ENCODE results near the gene CCNA2.

DNA sequence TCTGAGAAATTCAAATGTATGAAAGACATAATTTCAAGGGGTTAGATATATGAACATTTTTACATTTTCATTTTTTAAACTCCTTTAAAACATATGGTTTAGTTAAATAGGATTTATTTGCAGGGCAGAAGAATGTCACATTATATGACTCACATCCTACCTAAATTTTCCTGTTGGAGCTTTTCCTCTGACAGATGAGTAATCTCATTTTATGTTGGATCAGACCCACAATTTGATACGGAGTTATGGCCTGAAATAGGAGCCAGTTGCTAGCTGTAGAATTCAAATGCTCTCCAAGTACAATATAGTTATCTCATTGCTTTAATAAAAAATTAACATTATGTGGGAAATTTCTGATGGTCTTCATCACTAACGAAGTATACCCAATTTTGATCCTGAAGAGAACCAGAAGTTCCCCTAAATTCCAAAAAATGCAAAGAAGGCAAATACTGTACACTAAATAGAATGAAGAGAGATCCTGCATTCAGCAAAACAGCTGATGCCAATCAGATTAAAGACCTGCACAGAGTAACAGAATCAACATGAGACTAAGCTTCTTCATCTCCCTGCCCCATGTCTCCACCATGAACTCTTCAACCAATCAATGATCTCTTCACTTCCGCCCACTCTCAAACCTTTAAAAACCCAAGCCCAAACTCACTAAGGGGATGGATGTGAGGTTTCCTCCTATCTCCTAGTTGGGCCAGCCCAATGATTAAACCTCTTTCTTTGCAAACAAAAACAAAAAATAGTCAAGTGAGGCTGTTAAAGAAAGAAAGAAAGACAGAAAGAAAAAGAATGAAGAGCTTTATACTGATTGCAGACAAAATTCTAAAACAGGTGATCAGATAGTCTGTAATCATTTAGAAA, 33.5 kb downstream of the CCNA2 start:
- TF ChIP-seq ZFP30 (CRISPR knock-in tag; IDR thresholded peaks at IDR 0.05) (no peak), SNAI2 (CRISPR knock-in tag; IDR thresholded peaks at IDR 0.05) (no peak), ARNTL (CRISPR knock-in tag; IDR thresholded peaks at IDR 0.05; ENCODE audit: borderline replicate concordance, low read depth) (no peak), ZNF8 (CRISPR knock-in tag; IDR thresholded peaks at IDR 0.05) (no peak), GLIS3 (CRISPR knock-in tag; IDR thresholded peaks at IDR 0.05) (no peak), ZFP3 (CRISPR knock-in tag; IDR thresholded peaks at IDR 0.05) (no peak)
- TF ChIP-seq, protein P1, sequence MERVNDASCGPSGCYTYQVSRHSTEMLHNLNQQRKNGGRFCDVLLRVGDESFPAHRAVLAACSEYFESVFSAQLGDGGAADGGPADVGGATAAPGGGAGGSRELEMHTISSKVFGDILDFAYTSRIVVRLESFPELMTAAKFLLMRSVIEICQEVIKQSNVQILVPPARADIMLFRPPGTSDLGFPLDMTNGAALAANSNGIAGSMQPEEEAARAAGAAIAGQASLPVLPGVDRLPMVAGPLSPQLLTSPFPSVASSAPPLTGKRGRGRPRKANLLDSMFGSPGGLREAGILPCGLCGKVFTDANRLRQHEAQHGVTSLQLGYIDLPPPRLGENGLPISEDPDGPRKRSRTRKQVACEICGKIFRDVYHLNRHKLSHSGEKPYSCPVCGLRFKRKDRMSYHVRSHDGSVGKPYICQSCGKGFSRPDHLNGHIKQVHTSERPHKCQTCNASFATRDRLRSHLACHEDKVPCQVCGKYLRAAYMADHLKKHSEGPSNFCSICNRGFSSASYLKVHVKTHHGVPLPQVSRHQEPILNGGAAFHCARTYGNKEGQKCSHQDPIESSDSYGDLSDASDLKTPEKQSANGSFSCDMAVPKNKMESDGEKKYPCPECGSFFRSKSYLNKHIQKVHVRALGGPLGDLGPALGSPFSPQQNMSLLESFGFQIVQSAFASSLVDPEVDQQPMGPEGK (CRISPR knock-in tag; IDR thresholded peaks at IDR 0.05; ENCODE audit: borderline replicate concordance): no peak
- TF ChIP-seq, protein P2, sequence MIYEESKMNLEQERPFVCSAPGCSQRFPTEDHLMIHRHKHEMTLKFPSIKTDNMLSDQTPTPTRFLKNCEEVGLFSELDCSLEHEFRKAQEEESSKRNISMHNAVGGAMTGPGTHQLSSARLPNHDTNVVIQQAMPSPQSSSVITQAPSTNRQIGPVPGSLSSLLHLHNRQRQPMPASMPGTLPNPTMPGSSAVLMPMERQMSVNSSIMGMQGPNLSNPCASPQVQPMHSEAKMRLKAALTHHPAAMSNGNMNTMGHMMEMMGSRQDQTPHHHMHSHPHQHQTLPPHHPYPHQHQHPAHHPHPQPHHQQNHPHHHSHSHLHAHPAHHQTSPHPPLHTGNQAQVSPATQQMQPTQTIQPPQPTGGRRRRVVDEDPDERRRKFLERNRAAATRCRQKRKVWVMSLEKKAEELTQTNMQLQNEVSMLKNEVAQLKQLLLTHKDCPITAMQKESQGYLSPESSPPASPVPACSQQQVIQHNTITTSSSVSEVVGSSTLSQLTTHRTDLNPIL (CRISPR knock-in tag; IDR thresholded peaks at IDR 0.05; ENCODE audit: low read depth): no peak
- TF ChIP-seq, protein P3, sequence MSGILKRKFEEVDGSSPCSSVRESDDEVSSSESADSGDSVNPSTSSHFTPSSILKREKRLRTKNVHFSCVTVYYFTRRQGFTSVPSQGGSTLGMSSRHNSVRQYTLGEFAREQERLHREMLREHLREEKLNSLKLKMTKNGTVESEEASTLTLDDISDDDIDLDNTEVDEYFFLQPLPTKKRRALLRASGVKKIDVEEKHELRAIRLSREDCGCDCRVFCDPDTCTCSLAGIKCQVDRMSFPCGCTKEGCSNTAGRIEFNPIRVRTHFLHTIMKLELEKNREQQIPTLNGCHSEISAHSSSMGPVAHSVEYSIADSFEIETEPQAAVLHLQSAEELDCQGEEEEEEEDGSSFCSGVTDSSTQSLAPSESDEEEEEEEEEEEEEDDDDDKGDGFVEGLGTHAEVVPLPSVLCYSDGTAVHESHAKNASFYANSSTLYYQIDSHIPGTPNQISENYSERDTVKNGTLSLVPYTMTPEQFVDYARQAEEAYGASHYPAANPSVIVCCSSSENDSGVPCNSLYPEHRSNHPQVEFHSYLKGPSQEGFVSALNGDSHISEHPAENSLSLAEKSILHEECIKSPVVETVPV (CRISPR knock-in tag; IDR thresholded peaks at IDR 0.05): no peak
- TF ChIP-seq, protein P4, sequence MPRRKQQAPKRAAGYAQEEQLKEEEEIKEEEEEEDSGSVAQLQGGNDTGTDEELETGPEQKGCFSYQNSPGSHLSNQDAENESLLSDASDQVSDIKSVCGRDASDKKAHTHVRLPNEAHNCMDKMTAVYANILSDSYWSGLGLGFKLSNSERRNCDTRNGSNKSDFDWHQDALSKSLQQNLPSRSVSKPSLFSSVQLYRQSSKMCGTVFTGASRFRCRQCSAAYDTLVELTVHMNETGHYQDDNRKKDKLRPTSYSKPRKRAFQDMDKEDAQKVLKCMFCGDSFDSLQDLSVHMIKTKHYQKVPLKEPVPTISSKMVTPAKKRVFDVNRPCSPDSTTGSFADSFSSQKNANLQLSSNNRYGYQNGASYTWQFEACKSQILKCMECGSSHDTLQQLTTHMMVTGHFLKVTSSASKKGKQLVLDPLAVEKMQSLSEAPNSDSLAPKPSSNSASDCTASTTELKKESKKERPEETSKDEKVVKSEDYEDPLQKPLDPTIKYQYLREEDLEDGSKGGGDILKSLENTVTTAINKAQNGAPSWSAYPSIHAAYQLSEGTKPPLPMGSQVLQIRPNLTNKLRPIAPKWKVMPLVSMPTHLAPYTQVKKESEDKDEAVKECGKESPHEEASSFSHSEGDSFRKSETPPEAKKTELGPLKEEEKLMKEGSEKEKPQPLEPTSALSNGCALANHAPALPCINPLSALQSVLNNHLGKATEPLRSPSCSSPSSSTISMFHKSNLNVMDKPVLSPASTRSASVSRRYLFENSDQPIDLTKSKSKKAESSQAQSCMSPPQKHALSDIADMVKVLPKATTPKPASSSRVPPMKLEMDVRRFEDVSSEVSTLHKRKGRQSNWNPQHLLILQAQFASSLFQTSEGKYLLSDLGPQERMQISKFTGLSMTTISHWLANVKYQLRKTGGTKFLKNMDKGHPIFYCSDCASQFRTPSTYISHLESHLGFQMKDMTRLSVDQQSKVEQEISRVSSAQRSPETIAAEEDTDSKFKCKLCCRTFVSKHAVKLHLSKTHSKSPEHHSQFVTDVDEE (CRISPR knock-in tag; IDR thresholded peaks at IDR 0.05): no peak

Data from SK-N-SH treated with all-trans-retinoic acid at 6 μM for 48 hours (cell line).